CD4-positive, alpha-beta T cell treated with Interleukin-12 subunit alpha and Interleukin-12 subunit beta, for 1 hour (primary cell): ENCODE measurements around the gene HAX1.
"Not testable (repeated sequence)": the region's sequence is repeated elsewhere in the genome, so short reads cannot be mapped to it uniquely, and the experiment has no call there.

Experiments
- DNase-seq: peaks from one replicate; pipeline ENCODE4 v3.0.0-alpha.2; 2020

HAX1 gene

GRCh38 chr1:154272217-154272998, at the start of gene HAX1:
TSS of gene HAX1 (plus strand) at chr1:154272629. CDS start at chr1:154272724, 95 bp downstream.
- peak; percentile 98 for DNase-seq

GRCh38 chr1:154222918-154223317, 49.5 kb upstream of the HAX1 start:
- no peak for DNase-seq

GRCh38 chr1:154223621-154224020, 48.8 kb upstream of the HAX1 start:
- DNase-seq = no peak

GRCh38 chr1:154225370-154225769, 47.1 kb upstream of the HAX1 start:
- no peak for DNase-seq

GRCh38 chr1:154231112-154231511, 41.3 kb upstream of the HAX1 start:
- DNase-seq = not testable (repeated sequence)

- not testable (repeated sequence) for DNase-seq
Observed at GRCh38 chr1:154233127-154233526, 39.3 kb upstream of the HAX1 start.

GRCh38 chr1:154236855-154237254, 35.6 kb upstream of the HAX1 start:
- DNase-seq = no peak

- DNase-seq = no peak
Observed at GRCh38 chr1:154237435-154237834, 35.0 kb upstream of the HAX1 start.

- DNase-seq = no peak
Observed at GRCh38 chr1:154237880-154238506, 34.4 kb upstream of the HAX1 start.

- DNase-seq = no peak
Observed at GRCh38 chr1:154239491-154239890, 32.9 kb upstream of the HAX1 start.

GRCh38 chr1:154240294-154240833, 32.1 kb upstream of the HAX1 start:
- DNase-seq = no peak

GRCh38 chr1:154241703-154242351, 30.6 kb upstream of the HAX1 start:
- DNase-seq = peak; percentile 27

GRCh38 chr1:154253671-154254070, 18.8 kb upstream of the HAX1 start:
- DNase-seq = no peak

- no peak for DNase-seq
Observed at GRCh38 chr1:154256686-154257085, 15.7 kb upstream of the HAX1 start.

- DNase-seq = no peak
Observed at GRCh38 chr1:154258784-154259183, 13.6 kb upstream of the HAX1 start.

GRCh38 chr1:154260127-154260526, 12.3 kb upstream of the HAX1 start:
- no peak for DNase-seq

GRCh38 chr1:154263465-154264332, 8.7 kb upstream of the HAX1 start:
- no peak for DNase-seq

GRCh38 chr1:154264454-154264853, 8.0 kb upstream of the HAX1 start:
- DNase-seq = no peak

GRCh38 chr1:154265586-154265985, 6.8 kb upstream of the HAX1 start:
- DNase-seq = peak; percentile 48

- DNase-seq = no peak
Observed at GRCh38 chr1:154270833-154271232, 1.6 kb upstream of the HAX1 start.

GRCh38 chr1:154272999-154273563, 652 bp downstream of the HAX1 start:
- no peak for DNase-seq

GRCh38 chr1:154276797-154277196, 4.4 kb downstream of the HAX1 start:
- peak; percentile 48 for DNase-seq
